Measurements from ENCODE around the gene PITX2. TPM values are rescaled to one million over a fixed set of nuclear protein-coding genes. Genes with fewer than 3 reads are reported as not detected.
A peak's percentile ranks its signal among the peaks of the same experiment; 100 is the strongest.

The PITX2 gene
- total RNA-seq, 4 donors from 2014 or later = 3.5 to 31.3 (median 18.2) TPM

DNA sequence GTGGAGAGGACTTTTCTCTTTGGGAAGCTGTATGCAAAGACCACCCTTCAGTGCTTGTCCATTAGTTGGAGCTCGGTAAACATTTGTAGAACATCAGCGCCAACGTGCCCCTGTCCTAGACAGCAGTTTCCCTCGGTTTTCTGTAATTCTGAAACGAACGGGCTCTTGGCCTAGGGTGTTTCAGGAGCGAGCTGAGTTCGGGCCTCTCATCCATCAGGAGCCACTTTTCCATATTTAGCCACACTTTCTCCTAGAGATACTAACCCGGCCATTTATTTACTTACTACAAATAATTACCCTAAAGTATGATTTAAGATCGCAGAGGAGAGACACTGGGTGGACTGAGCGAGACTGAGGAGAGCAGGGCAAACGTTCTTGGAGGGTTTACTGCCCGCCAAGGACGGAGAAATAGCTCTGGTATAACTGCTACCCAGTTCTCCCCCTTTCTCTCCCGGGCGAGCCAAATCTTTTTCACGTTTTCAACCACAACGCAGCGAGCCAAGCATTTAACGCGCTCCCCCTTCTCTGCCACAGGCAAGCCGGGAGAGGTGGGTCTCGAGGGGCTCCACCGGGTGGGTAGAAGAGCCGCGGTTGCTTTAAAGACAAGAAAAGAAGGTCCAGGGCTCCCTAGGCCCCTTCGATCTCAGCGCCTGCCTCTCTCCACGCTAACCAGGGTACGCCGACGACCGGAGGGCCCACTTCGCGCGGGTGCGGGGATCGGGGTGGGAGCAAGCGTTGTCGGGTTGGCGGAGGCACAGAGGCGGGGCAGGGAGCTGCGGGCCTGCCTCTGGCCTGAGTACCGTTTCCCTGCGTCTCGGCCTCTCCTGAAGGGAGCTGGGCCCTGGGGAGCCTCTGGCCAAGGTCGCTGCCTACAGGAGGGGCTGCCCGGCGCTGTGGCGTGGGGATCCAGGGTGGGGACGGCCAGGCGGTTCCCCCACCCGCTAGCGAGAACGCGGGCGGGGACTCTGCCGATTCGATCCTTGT, 10.8 kb upstream of the PITX2 start:
- WGBS, 2 donors (ENCODE audit: low coverage in 1 of 2) = 14 to 25% methylated on average over 19 to 28 of the region's 59 CpGs
- Histone ChIP-seq H3K9me3 (no peaks in the 10 kb centered on the region), H3K36me3 (no peaks in the 10 kb centered on the region), H3K4me1 (peaks cover 0 to 52% (median 13%) of the 10 kb centered on the region in 3 donors), H3K27ac (peak overlapping the region; percentile 26 to 91 (median 85)), H3K27me3 (peaks cover 100% of the 10 kb centered on the region), H3K4me3 (peak overlapping the region; percentile 21 to 44)
- TF ChIP-seq EP300 (IDR thresholded peaks at IDR 0.05) (no peak), CTCF (IDR thresholded peaks at IDR 0.05) (no peak), POLR2AphosphoS5 (IDR thresholded peaks at IDR 0.05) (no peak), POLR2A (IDR thresholded peaks at IDR 0.05) (no peak)
- ATAC-seq = no peak

DNA sequence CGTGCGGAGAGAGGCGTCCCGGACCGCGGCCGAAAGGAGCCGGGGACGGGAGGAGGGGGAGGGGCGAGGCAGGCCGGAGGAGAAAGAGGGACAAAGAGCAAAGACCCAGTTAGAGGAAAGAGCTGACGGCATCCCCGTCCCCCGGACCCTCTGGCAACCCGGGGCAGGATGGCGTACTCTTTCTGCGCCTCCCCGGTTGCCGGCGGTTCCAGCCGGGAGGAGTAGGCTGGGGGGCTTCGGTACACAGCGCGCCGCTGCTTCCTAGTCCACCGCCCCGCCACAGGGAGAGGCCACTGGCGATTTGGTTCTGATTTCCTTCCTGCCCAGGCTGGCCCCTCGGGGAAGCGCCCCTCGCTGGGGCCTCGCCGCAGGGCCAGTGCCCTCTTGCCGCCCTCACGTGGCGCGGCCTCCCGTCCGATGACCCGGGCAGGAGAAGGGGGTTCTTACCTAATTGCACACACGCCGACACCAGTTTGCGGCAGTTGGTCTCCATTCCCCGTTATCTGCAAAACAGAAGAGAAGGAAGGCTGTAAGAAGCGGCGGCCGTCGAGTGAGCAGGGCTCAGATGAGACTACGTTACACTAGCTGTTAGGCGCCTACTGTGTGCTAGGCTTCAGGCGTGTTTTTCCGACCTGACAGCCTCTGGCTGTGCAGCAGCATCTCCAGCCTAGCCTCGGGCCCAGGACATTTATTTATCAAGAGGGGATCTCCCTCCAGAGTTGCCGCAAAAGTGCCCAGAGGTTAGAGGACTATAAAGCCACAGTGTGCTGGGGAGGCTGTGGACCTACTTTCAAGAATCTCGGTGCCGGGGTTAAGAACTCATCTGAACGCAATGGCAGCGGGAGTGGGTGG, 9.9 kb upstream of the PITX2 start:
- Histone ChIP-seq H3K27me3 (peaks cover 100% of the 10 kb centered on the region), H3K4me1 (peaks cover 0 to 49% (median 13%) of the 10 kb centered on the region in 3 donors), H3K4me3 (peak overlapping the region in 1 of 2 donors; percentile 45), H3K27ac (peak overlapping the region in 3 of 4 donors; percentile 80 to 91 (median 90)), H3K9me3 (no peaks in the 10 kb centered on the region), H3K36me3 (no peaks in the 10 kb centered on the region)
- no peak for ATAC-seq
- TF ChIP-seq POLR2AphosphoS5 (IDR thresholded peaks at IDR 0.05) (no peak), POLR2A (IDR thresholded peaks at IDR 0.05) (no peak), CTCF (IDR thresholded peaks at IDR 0.05) (no peak), EP300 (IDR thresholded peaks at IDR 0.05) (no peak)
- 33 to 49% methylated on average over 7 to 26 of the region's 58 CpGs for WGBS, 2 donors (ENCODE audit: low coverage in 1 of 2)

DNA sequence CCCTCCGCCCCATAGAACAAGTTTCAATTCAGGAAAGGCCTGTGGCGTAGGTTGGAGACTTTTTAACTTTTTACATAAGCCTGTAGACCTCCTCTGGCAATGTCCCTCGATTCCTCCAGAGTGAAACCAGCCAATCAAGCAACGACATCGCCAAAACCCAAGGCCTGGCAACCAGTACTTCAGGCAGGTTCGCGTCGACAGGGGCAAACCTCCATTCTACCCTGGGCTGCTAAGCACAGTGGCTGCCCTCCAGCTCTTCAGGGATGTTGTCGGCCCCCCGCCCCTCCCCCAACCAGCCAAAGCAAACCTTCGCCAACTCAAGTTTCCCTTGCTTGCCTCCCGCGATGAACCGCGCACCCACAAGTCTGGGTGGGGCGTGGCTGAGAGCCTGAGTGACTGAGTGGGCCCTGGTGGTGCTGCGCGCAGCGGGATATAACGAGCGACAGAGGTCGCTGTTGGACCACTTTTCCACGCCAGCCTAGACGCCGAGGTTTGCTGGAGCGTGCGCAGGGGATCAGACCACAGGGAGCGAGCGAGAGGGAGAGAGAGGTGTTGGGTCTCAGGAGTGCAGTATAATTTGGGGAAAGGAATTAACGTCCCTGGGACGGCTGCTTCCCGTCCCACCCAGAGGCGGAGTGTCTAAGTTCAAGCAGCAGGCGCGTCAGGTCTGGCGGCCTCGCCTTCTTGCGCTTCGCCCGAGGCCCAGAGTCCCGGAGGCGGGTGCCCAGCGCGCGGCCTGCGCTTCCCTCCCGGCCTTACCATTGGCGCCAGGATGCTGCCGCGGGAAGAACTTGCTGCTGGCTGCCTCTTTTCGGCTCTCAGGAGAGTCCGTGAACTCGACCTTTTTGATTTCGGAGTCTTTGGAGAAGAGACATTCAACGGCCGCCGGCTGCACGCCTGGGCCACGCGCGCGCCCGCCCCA, 9.0 kb upstream of the PITX2 start:
- H3K27ac ChIP-seq = peak overlapping the region in 3 of 4 donors; percentile 80 to 91 (median 90)
- peaks cover 0 to 40% (median 13%) of the 10 kb centered on the region in 3 donors for H3K4me1 ChIP-seq
- peak in 3 of 4 experiments; percentile 71 to 92 (median 75) for TF ChIP-seq CTCF (IDR thresholded peaks at IDR 0.05)
- TF ChIP-seq EP300 (IDR thresholded peaks at IDR 0.05) = no peak
- TF ChIP-seq POLR2A (IDR thresholded peaks at IDR 0.05) = no peak
- TF ChIP-seq POLR2AphosphoS5 (IDR thresholded peaks at IDR 0.05) = no peak
- peak; percentile 93 for ATAC-seq
- peak overlapping the region in 1 of 2 donors; percentile 45 for H3K4me3 ChIP-seq
- peaks cover 97% of the 10 kb centered on the region for H3K27me3 ChIP-seq
- no peaks in the 10 kb centered on the region for H3K36me3 ChIP-seq
- no peaks in the 10 kb centered on the region for H3K9me3 ChIP-seq
- 5% methylated on average over 8 of the region's 63 CpGs; no CpG with 5 or more reads in 1 of the 2 donors for WGBS, 2 donors (ENCODE audit: low coverage in 1 of 2)

DNA sequence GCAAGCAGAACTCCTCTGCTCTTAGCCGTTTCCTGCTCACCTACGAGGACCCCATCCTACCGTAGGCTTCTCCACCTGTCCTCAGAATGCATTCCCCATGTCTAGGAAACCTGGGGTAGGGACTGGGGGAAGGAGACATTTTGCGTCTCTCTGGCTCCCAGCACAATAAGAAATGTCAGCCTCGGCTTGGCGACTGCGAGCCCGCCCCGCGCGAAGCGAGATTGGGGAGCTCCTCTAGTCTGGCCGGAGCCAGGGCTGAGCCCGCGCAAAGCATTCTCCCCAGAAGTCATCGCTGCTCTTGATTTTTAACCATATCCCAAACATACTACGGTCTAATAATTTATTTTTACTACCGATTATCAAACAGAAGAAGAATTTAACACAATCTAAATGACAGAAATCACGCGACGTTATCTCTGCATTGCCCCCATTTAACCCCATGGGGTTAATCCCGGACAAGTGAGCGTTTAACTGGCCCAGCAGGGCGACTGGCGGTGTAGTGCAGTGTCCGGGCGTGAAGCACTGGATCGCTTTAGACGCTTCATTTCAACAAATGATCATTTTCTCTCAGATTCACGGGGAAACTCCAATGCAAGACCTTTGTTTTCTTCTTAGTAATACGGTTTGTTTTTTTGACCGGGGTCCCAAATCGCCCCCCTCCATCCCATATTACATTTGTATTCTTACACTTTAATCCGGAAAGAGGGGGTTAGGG, 8.0 kb upstream of the PITX2 start:
- TF ChIP-seq POLR2A (IDR thresholded peaks at IDR 0.05) (no peak), CTCF (IDR thresholded peaks at IDR 0.05) (no peak), POLR2AphosphoS5 (IDR thresholded peaks at IDR 0.05) (no peak), EP300 (IDR thresholded peaks at IDR 0.05) (no peak)
- no peak overlapping the region for H3K4me3 ChIP-seq
- peaks cover 97% of the 10 kb centered on the region for H3K27me3 ChIP-seq
- no peak overlapping the region for H3K27ac ChIP-seq
- ATAC-seq = no peak
- H3K4me1 ChIP-seq = peaks cover 0 to 32% (median 13%) of the 10 kb centered on the region in 3 donors
- no peaks in the 10 kb centered on the region for H3K9me3 ChIP-seq
- WGBS, 2 donors (ENCODE audit: low coverage in 1 of 2) = 35 to 87% methylated on average over 3 to 33 of the region's 34 CpGs
- H3K36me3 ChIP-seq = no peaks in the 10 kb centered on the region
